Fibroblast of mammary gland (primary cell): ENCODE results near the gene PRUNE1.

Experiments used
- DNase-seq: peaks from one replicate; pipeline ENCODE4 v3.0.0-alpha.2; 2010; ENCODE audit warnings: low read depth
- H3K4me3 ChIP-seq: 2 replicates; pipeline ENCODE4 v1.5.1; 2011; ENCODE audit warnings: low read depth, mild to moderate bottlenecking, low read length, moderate library complexity; ENCODE audit not compliant: control insufficient read depth
- TF ChIP-seq, protein P1 (sequence below): conservative IDR thresholded peaks from 2 replicates; pipeline ENCODE4 v1.5.1; 2011; ENCODE audit warnings: low read depth, low read length, inconsistent platforms; ENCODE audit not compliant: control insufficient read depth, insufficient read depth

The PRUNE1 gene

DNA sequence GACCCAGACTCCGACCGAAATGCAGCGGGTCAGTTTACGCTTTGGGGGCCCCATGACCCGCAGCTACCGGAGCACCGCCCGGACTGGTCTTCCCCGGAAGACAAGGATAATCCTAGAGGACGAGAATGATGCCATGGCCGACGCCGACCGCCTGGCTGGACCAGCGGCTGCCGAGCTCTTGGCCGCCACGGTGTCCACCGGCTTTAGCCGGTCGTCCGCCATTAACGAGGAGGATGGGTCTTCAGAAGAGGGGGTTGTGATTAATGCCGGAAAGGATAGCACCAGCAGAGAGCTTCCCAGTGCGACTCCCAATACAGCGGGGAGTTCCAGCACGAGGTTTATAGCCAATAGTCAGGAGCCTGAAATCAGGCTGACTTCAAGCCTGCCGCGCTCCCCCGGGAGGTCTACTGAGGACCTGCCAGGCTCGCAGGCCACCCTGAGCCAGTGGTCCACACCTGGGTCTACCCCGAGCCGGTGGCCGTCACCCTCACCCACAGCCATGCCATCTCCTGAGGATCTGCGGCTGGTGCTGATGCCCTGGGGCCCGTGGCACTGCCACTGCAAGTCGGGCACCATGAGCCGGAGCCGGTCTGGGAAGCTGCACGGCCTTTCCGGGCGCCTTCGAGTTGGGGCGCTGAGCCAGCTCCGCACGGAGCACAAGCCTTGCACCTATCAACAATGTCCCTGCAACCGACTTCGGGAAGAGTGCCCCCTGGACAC is 39.8 kb downstream of the PRUNE1 start:
- peak; percentile 65 for DNase-seq
- TF ChIP-seq, protein P1, sequence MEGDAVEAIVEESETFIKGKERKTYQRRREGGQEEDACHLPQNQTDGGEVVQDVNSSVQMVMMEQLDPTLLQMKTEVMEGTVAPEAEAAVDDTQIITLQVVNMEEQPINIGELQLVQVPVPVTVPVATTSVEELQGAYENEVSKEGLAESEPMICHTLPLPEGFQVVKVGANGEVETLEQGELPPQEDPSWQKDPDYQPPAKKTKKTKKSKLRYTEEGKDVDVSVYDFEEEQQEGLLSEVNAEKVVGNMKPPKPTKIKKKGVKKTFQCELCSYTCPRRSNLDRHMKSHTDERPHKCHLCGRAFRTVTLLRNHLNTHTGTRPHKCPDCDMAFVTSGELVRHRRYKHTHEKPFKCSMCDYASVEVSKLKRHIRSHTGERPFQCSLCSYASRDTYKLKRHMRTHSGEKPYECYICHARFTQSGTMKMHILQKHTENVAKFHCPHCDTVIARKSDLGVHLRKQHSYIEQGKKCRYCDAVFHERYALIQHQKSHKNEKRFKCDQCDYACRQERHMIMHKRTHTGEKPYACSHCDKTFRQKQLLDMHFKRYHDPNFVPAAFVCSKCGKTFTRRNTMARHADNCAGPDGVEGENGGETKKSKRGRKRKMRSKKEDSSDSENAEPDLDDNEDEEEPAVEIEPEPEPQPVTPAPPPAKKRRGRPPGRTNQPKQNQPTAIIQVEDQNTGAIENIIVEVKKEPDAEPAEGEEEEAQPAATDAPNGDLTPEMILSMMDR: peak; percentile 51
- H3K4me3 ChIP-seq: peak overlapping the region; percentile 73

DNA sequence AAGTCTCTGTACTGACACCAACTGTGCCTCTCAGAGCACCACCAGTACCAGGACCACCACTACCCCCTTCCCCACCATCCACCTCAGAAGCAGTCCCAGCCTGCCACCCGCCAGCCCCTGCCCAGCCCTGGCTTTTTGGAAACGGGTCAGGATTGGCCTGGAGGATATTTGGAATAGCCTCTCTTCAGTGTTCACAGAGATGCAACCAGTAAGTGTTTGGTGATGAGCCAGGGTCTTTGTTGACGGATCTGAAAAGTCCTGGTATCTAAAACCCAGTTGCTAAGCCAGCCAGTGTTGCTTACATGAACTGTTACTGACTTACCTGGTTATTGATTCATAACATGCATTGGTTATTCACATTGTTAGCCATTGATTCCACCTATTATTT is 40.4 kb downstream of the PRUNE1 start:
- no peak for DNase-seq

DNA sequence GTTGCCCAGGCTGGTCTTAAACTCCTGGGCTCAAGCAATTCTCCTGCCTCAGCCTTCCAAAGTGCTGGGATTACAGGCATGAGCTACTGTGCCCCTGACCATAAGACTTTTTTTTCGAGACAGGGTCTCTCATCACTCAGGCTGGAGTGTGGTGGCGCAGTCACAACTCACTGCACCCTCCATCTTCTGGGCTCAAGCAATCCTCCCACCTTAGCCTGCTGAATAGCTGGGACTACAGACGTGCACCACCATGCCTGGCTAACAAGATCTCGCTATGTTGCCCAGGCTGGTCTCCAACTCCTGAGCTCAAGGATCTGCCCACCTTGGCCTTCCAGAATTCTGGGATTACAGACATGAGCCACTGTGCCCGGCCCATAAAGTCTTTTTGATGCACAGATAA is 41.2 kb downstream of the PRUNE1 start:
- DNase-seq: no peak
- TF ChIP-seq, protein P1: no peak
- H3K4me3 ChIP-seq: no peak overlapping the region

More for the DNA sequence above, 40.4 kb downstream of the PRUNE1 start:
- H3K4me3 ChIP-seq: peak overlapping the region; percentile 73
- TF ChIP-seq, protein P1: no peak

DNA sequence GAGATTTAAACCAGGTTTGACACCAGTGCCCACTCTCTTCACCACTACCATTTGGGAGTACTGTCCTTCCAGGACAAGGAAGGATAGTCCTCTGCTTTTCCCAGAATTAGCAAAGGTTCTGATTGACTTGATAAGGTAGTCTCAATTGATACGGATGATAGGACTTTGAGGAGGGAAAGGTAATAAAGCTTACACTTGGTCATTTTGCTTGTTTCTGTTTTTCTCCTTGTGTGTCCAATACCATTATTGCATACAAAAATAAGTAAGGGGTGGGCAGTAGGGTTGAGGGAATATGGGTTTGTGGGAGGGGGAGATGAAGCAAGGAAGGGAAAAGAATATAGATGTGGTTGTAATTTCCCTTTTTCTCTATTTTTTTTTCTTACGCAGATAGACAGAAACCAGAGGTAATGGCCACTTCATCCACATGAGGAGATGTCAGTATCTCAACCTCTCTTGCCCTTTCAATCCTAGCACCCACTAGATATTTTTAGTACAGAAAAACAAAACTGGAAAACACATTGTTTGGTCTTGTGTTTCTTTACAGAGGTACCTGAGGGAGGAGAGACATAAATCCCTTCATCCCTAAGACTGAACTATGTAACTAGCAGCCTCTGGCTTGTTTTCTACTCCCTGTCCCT is 41.9 kb downstream of the PRUNE1 start:
- DNase-seq: no peak
- H3K4me3 ChIP-seq: no peak overlapping the region
- TF ChIP-seq, protein P1: no peak

DNA sequence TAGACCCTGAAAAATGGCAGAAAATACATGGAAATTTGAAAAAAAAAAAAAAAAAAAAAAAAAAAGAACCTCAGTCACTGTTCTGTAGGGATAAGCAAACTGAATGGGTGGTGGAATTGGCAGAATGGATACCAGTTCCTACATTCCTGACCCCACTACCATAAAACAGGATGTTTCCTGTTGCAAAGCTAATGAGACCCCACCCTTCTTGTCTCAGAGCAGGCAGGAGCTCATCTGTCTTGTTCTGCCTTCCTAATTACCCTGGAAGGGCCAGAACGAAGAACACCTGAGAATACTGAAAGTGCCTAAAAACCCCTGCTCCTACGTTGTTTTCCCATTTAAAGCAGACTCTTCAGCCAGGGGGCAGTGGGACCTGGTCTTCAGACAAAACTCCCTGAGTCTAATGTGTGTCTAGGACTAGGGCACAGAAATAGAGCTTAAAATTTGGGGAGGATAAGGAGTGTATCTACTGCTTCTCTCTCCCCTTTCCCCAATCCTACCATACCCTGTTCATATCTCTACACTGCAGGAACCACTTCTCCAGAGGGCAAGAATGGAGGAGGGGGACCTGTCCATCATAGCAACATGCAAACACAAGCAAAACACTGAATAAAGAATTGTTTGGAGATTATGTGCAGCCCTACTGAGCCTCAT is 43.2 kb downstream of the PRUNE1 start:
- DNase-seq: no peak
- TF ChIP-seq, protein P1: no peak
- H3K4me3 ChIP-seq: no peak overlapping the region

DNA sequence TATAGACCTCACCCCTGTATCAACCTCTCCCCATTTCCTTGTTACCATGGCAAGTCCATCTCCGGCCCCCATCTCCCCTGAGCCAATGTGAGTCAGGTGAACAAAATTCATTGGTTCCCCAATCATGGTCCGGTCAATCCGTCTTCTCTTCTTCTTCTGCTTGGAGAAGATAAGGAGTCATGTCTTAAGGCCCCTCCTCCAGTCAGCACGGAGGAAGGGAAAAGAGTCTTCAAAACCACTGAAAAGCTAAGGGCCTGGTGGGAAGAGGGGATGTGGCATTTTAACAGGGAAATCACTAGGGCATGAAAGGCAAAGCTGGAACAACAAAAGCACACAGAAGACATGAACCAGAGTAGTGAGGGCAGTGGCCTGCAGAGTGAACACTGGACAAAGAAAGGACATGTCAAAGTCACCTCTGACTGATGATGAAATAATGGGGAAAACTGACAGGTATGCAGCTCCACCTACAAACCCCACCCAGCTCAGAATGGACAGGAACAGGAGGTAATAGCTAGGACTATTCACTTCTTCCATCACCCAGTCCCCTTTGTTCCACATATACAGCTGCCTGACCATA is 46.8 kb downstream of the PRUNE1 start:
- H3K4me3 ChIP-seq: no peak overlapping the region
- DNase-seq: no peak
- TF ChIP-seq, protein P1: no peak
